Measurements from ENCODE around the gene AGFG1.

The AGFG1 gene

GRCh38 chr2:227582369-227582768 lies 110.4 kb downstream of the AGFG1 start:
- H4K20me1 ChIP-seq (ENCODE audit: insufficient read depth, low read length) = no peaks in the 10 kb centered on the region
- ATAC-seq (ENCODE audit: insufficient read depth, low read depth) (no peak), DNase-seq (no peak)
- no peak overlapping the region for H3K4me3 ChIP-seq (ENCODE audit: low read depth in 1 of 2, low read length in 2 of 2)
- H3K27ac ChIP-seq (ENCODE audit: low read length) = no peak overlapping the region
- H3K4me1 ChIP-seq (ENCODE audit: insufficient read depth, low read length) = no peaks in the 10 kb centered on the region
- H3K27me3 ChIP-seq (ENCODE audit: insufficient read depth, low read length, poor library complexity) = peaks cover 2% of the 10 kb centered on the region
- peaks cover 13% of the 10 kb centered on the region for H3K9me3 ChIP-seq (ENCODE audit: insufficient read depth, low read length, severe bottlenecking)
- H3K79me2 ChIP-seq (ENCODE audit: insufficient read depth, low read length) = no peaks in the 10 kb centered on the region
- H3K4me2 ChIP-seq (ENCODE audit: insufficient read depth, low read length) = no peak overlapping the region
- no peak overlapping the region for H2AFZ ChIP-seq (ENCODE audit: low read depth, low read length)
- no peaks in the 10 kb centered on the region for H3K36me3 ChIP-seq (ENCODE audit: insufficient read depth, low read length)
- TF ChIP-seq, protein P1, sequence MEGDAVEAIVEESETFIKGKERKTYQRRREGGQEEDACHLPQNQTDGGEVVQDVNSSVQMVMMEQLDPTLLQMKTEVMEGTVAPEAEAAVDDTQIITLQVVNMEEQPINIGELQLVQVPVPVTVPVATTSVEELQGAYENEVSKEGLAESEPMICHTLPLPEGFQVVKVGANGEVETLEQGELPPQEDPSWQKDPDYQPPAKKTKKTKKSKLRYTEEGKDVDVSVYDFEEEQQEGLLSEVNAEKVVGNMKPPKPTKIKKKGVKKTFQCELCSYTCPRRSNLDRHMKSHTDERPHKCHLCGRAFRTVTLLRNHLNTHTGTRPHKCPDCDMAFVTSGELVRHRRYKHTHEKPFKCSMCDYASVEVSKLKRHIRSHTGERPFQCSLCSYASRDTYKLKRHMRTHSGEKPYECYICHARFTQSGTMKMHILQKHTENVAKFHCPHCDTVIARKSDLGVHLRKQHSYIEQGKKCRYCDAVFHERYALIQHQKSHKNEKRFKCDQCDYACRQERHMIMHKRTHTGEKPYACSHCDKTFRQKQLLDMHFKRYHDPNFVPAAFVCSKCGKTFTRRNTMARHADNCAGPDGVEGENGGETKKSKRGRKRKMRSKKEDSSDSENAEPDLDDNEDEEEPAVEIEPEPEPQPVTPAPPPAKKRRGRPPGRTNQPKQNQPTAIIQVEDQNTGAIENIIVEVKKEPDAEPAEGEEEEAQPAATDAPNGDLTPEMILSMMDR (IDR thresholded peaks at IDR 0.05; ENCODE audit: borderline replicate concordance, extremely low read depth, low read length, poor library complexity, severe bottlenecking) = no peak
- TF ChIP-seq EZH2 (IDR thresholded peaks at IDR 0.05; ENCODE audit: borderline replicate concordance, low read depth, low read length, severe bottlenecking) = no peak
- H3K9ac ChIP-seq (ENCODE audit: low read depth, low read length) = no peak overlapping the region

DNA sequence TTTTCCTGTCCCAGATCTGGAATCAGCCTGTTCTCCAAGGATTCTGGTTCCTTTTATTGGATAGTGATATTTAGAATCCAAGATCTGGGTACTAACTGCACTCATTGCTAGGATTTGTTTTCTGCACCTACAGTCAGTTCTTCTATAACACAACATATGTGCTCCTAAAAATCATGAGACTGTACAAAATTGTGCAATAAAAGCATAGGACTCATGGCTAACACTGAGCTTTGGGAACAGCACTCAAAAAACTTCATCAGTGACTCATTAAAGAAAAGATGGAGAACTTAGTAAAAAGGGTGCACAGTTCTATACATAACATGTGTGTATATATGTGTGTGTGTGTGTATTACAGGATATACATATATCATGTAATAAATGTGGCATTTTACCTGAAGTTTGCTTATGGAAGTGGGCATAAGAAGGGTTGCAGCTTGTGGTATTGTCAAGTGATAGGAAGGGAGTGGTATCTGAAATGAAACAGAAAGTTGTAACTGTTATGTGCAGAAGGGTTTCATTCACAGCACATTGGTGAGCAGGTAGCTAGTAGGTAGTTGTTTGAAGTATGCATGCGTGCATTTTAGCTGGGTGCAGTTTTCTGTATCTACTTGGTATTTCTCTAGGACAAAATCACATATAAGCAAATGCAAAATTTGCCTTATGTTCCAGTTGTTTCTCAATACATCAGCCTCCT lies 120.9 kb downstream of the AGFG1 start:
- Histone ChIP-seq H3K36me3 (ENCODE audit: insufficient read depth, low read length) (no peaks in the 10 kb centered on the region), H3K27me3 (ENCODE audit: insufficient read depth, low read length, poor library complexity) (no peaks in the 10 kb centered on the region), H3K79me2 (ENCODE audit: insufficient read depth, low read length) (no peaks in the 10 kb centered on the region), H3K4me2 (ENCODE audit: insufficient read depth, low read length) (no peak overlapping the region), H4K20me1 (ENCODE audit: insufficient read depth, low read length) (no peaks in the 10 kb centered on the region), H3K9ac (ENCODE audit: low read depth, low read length) (no peak overlapping the region), H3K27ac (ENCODE audit: low read length) (no peak overlapping the region), H3K4me3 (ENCODE audit: low read depth in 1 of 2, low read length in 2 of 2) (no peak overlapping the region), H3K9me3 (ENCODE audit: insufficient read depth, low read length, severe bottlenecking) (no peaks in the 10 kb centered on the region), H2AFZ (ENCODE audit: low read depth, low read length) (no peak overlapping the region), H3K4me1 (ENCODE audit: insufficient read depth, low read length) (no peaks in the 10 kb centered on the region)
- TF ChIP-seq, protein P1 (IDR thresholded peaks at IDR 0.05; ENCODE audit: borderline replicate concordance, extremely low read depth, low read length, poor library complexity, severe bottlenecking) = no peak
- no peak for TF ChIP-seq EZH2 (IDR thresholded peaks at IDR 0.05; ENCODE audit: borderline replicate concordance, low read depth, low read length, severe bottlenecking)
- DNase-seq = no peak
- ATAC-seq (ENCODE audit: insufficient read depth, low read depth) = no peak

- no peak overlapping the region for H3K4me3 ChIP-seq (ENCODE audit: low read depth in 1 of 2, low read length in 2 of 2)
- no peaks in the 10 kb centered on the region for H3K4me1 ChIP-seq (ENCODE audit: insufficient read depth, low read length)
- H3K4me2 ChIP-seq (ENCODE audit: insufficient read depth, low read length) = no peak overlapping the region
- H3K36me3 ChIP-seq (ENCODE audit: insufficient read depth, low read length) = no peaks in the 10 kb centered on the region
- H2AFZ ChIP-seq (ENCODE audit: low read depth, low read length) = no peak overlapping the region
- no peaks in the 10 kb centered on the region for H4K20me1 ChIP-seq (ENCODE audit: insufficient read depth, low read length)
- no peaks in the 10 kb centered on the region for H3K9me3 ChIP-seq (ENCODE audit: insufficient read depth, low read length, severe bottlenecking)
- TF ChIP-seq, protein P1 (IDR thresholded peaks at IDR 0.05; ENCODE audit: borderline replicate concordance, extremely low read depth, low read length, poor library complexity, severe bottlenecking) = no peak
- TF ChIP-seq EZH2 (IDR thresholded peaks at IDR 0.05; ENCODE audit: borderline replicate concordance, low read depth, low read length, severe bottlenecking) = no peak
- no peak overlapping the region for H3K9ac ChIP-seq (ENCODE audit: low read depth, low read length)
- ATAC-seq (ENCODE audit: insufficient read depth, low read depth) (no peak), DNase-seq (no peak)
- H3K27me3 ChIP-seq (ENCODE audit: insufficient read depth, low read length, poor library complexity) = no peaks in the 10 kb centered on the region
- H3K79me2 ChIP-seq (ENCODE audit: insufficient read depth, low read length) = no peaks in the 10 kb centered on the region
- H3K27ac ChIP-seq (ENCODE audit: low read length) = no peak overlapping the region
These were observed 123.8 kb downstream of the AGFG1 start for GRCh38 chr2:227595797-227596196.
